Heart right ventricle (tissue), 16 donors: Measurements from ENCODE around the gene POLRMT. TPM values are rescaled to one million over a fixed set of nuclear protein-coding genes. Genes with fewer than 3 reads are reported as not detected.

ENCODE experiments used
- ATAC-seq, 8 donors: fragments of 200-7000 bp; cut with Tn5 transposase; one replicate each; pipeline ENCODE4 v1.9.1; 2020; ENCODE audit warnings: mild to moderate bottlenecking in 8 of 8, moderate library complexity in 8 of 8, moderate number of reproducible peaks in 1 of 8
- DNase-seq, 2 donors: peaks; one replicate each; pipeline ENCODE4 v3.0.0-alpha.2; 2020
- H3K27ac ChIP-seq, 10 donors: fragments of 200-600 bp; sonication (generic) in 2 of 10; one replicate each; pipeline versions ENCODE4 v1.5.0 to v1.8.0; 2020 to 2022; ENCODE audit warnings: mild to moderate bottlenecking in 3 of 10
- H3K27me3 ChIP-seq, 7 donors: fragments of 200-600 bp; one replicate each; pipeline ENCODE4 v1.8.0; 2021 to 2022; ENCODE audit warnings: mild to moderate bottlenecking in 2 of 7
- H3K36me3 ChIP-seq, 9 donors: fragments of 200-600 bp; sonication (generic) in 1 of 9; one replicate each; pipeline versions ENCODE4 v1.5.0 to v1.8.0; 2020 to 2022; ENCODE audit warnings: mild to moderate bottlenecking in 2 of 9
- H3K4me1 ChIP-seq, 9 donors: fragments of 200-600 bp; sonication (generic) in 1 of 9; one replicate each; pipeline versions ENCODE4 v1.5.0 to v1.8.0; 2020 to 2022; ENCODE audit warnings: mild to moderate bottlenecking in 4 of 9
- H3K4me3 ChIP-seq, 10 donors: fragments of 200-600 bp; sonication (generic) in 2 of 10; one replicate each; pipeline versions ENCODE4 v1.5.0 to v1.8.0; 2020 to 2022; ENCODE audit warnings: mild to moderate bottlenecking in 7 of 10, moderate library complexity in 2 of 10
- H3K9me3 ChIP-seq, 11 donors: fragments of 200-600 bp in 10 of 11; sonication (generic) in 2 of 11; one replicate each; pipeline versions ENCODE4 v1.5.0 to v1.8.0; 2013 to 2022; ENCODE audit warnings: mild to moderate bottlenecking in 2 of 11, control low read depth in 1 of 11, moderate library complexity in 1 of 11
- CTCF ChIP-seq, 9 donors: fragments of 200-600 bp; sonication (generic) in 2 of 9; IDR thresholded peaks; one replicate each; pipeline versions ENCODE4 v1.5.0 to v1.8.0; 2021 to 2022; ENCODE audit warnings: antibody characterized with exemption in 9 of 9, mild to moderate bottlenecking in 5 of 9, moderate library complexity in 1 of 9
- WGBS, 2 donors: extraction: QIAGEN DNeasy Blood & Tissue Kit; methylation state at CpG; one replicate each; pipeline ENCODE4 v1.1.7; 2013; ENCODE audit warnings: inconsistent platforms in 1 of 2; 5-methylcytosine and 5-hydroxymethylcytosine counted together
- intact Hi-C, 10 donors: fragments of 100-400 bp; cut with DNase I; formaldehyde crosslinking; loops; one replicate each; pipeline versions ENCODE4 v1.11.1 to v1.14.2; 2022
- polyA plus RNA-seq, 2 donors: library from polyadenylated mRNA; stranded (reverse); fragments of 200-250 nt; gene quantifications; one replicate each; pipeline ENCODE4 v1.2.3, GENCODE V29; 2013
- total RNA-seq, 10 donors: library from RNA; stranded (reverse); fragmentation: NEBNext Ultra II Directional in 3 of 10; extraction: Animal tissue kit (Norgen Biotek cat#: 25700) in 3 of 10; gene quantifications; one replicate each; pipeline versions ENCODE4 v1.2.1 to v1.2.4, GENCODE V29; 2021 to 2023
- donor health status: Arrhythmogenic right ventricular cardiomyopathy.
- donor health status: ischemic (EF 13 %, LVEDD 7.1; RV severe dilation, severe dysfunction).
- donor health status: healthy with polysubstance abuse.
- donor health status: DM: no; HTN: yes; CAD: no.
- donor health status: DM: no; HTN: no; CAD: no.
- donor health status: ischemic (EF 25% LVEDD 6.9; RV normal size, moderate dysfunction).
- donor health status: ischemic (EF 25% LVEDD 5.7; RV mildly dilated, moderate dysfunction).
- donor health status: healthy.
- donor health status: DM: yes; HTN: yes; CAD: no.
- donor health status: Ischemic cardiomyopathy.
- donor health status: ischemic (EF 35%, LVEDD 5.7; RV mildly dilated, moderate dysfunction).
- donor health status: nonischemic (EF 11% LVEDD 7.7; RV severe dilation, severe dysfunction).
- donor health status: DM: yes; HTN: yes; CAD: no.
- donor health status: PGD.
- donor health status: ischemic (EF 29% LVEDD 5.4; RV normal size, mild dysfunction).
- donor health status: nonischemic (EF 23%, LVEDD 6.1; RV moderate dilation, normal function).

Gene POLRMT
- total and polyA plus RNA-seq, 12 donors: 37.2 to 159 (median 45.3) TPM

- H3K27me3 ChIP-seq: no peaks in the 10 kb centered on the region
- H3K27ac ChIP-seq: peak overlapping the region; percentile 85 to 98 (median 96)
- peaks cover 0 to 6% (median 0%) of the 10 kb centered on the region in 9 donors for H3K36me3 ChIP-seq
- peaks cover 20 to 63% (median 58%) of the 10 kb centered on the region in 9 donors for H3K4me1 ChIP-seq
- peak; percentile 53 to 58 for DNase-seq
- peak overlapping the region; percentile 74 to 100 (median 96) for H3K4me3 ChIP-seq
- 0% methylated on average over 54 to 55 of the region's 55 CpGs for WGBS, 2 donors
- no peak for TF ChIP-seq CTCF (IDR thresholded peaks at IDR 0.05)
- H3K9me3 ChIP-seq: no peaks in the 10 kb centered on the region
- peak in 5 of 8 donors; percentile 0 to 9 (median 1) for ATAC-seq
- intact Hi-C loops: loop anchor here in 4 of 10 donors (2.0 to 5.0 kb wide), 3 partner anchors 40 to 66 kb away; partner anchors contain the start of genes CDC34 (in 1 of the 4) and TPGS1 (in 1 of the 4)
Observed at GRCh38 chr19:572743-573518, 60.4 kb downstream of the POLRMT start.

- Histone ChIP-seq H3K27ac (peak within 1 kb of the TSS; percentile 85 to 98 (median 96)), H3K4me3 (peak within 1 kb of the TSS; percentile 74 to 100 (median 96)), H3K4me1 (peaks cover 19 to 59% (median 51%) of the 10 kb centered on the region in 9 donors), H3K27me3 (no peaks in the 10 kb centered on the region), H3K9me3 (no peaks in the 10 kb centered on the region), H3K36me3 (no peaks in the 10 kb centered on the region)
- ATAC-seq (peak; percentile 69 to 87 (median 83)), DNase-seq (peak; percentile 98)
- TF ChIP-seq CTCF (IDR thresholded peaks at IDR 0.05): no peak
- intact Hi-C loops: loop anchor here in 4 of 10 donors (2.0 to 5.0 kb wide), 3 partner anchors 39 to 65 kb away; partner anchors contain the start of genes CDC34 (in 1 of the 4) and TPGS1 (in 1 of the 4)
- 0% methylated on average over 79 of the region's 79 CpGs for WGBS, 2 donors
Observed at GRCh38 chr19:572140-572742, 61.1 kb downstream of the POLRMT start, which contains the start of gene BSG. Gene BSG, plus strand, starts transcription at chr19:572596. Its CDS starts 39 bp downstream, at chr19:572635.

GRCh38 chr19:571566-571974, 61.8 kb downstream of the POLRMT start:
- ATAC-seq: no peak
- WGBS, 2 donors: 2% methylated on average over 14 of the region's 14 CpGs
- DNase-seq: no peak
- no peak for TF ChIP-seq CTCF (IDR thresholded peaks at IDR 0.05)
- intact Hi-C loops: loop anchor here in 1 of 10 donors (5.0 kb wide), 1 partner anchor 39 kb away; the partner anchor contains the start of gene CDC34
- H3K36me3 ChIP-seq: no peaks in the 10 kb centered on the region
- no peaks in the 10 kb centered on the region for H3K9me3 ChIP-seq
- peak overlapping the region; percentile 26 to 100 (median 88) for H3K4me3 ChIP-seq
- no peaks in the 10 kb centered on the region for H3K27me3 ChIP-seq
- peaks cover 19 to 53% (median 44%) of the 10 kb centered on the region in 9 donors for H3K4me1 ChIP-seq
- peak overlapping the region; percentile 0 to 97 (median 94) for H3K27ac ChIP-seq

- 4 to 6% methylated on average over 45 of the region's 45 CpGs for WGBS, 2 donors
- H3K27me3 ChIP-seq: no peaks in the 10 kb centered on the region
- DNase-seq: no peak
- no peak for ATAC-seq
- peak overlapping the region; percentile 26 to 100 (median 88) for H3K4me3 ChIP-seq
- H3K27ac ChIP-seq: peak overlapping the region; percentile 0 to 97 (median 94)
- intact Hi-C loops: loop anchor here in 1 of 10 donors (5.0 kb wide), 1 partner anchor 39 kb away; the partner anchor contains the start of gene CDC34
- peaks cover 16 to 47% (median 39%) of the 10 kb centered on the region in 9 donors for H3K4me1 ChIP-seq
- H3K9me3 ChIP-seq: no peaks in the 10 kb centered on the region
- no peaks in the 10 kb centered on the region for H3K36me3 ChIP-seq
- TF ChIP-seq CTCF (IDR thresholded peaks at IDR 0.05): no peak
Observed at GRCh38 chr19:570937-571565, 62.3 kb downstream of the POLRMT start.
